ENCODE data around the gene KAT5. TPM values are rescaled to one million over a fixed set of nuclear protein-coding genes. Genes with fewer than 3 reads are reported as not detected.

The KAT5 gene
- 53.3 and 55.1 TPM in 2 replicates for total RNA-seq (2013; cell fraction: nucleolus; rRNA removed)
- 46.5 and 46.6 TPM in 2 replicates for total RNA-seq (2014; rRNA removed)
- 35.0 and 42.2 TPM in 2 replicates for total RNA-seq (2014; rRNA removed; fragmentation: Illumina TruSeq; extraction: Trizol)
- total RNA-seq (2021) = 53.8 and 66.1 TPM in 2 replicates
- 23.5 TPM for polyA plus RNA-seq (2011; ENCODE audit: low read depth)
- polyA plus RNA-seq (2011; rRNA removed) = 25.0 and 48.6 TPM in 2 replicates
- 42.7 and 57.2 TPM in 2 replicates for polyA plus RNA-seq (2011; cell fraction: cytosol; rRNA removed)
- polyA plus RNA-seq (2011; cell fraction: nucleus; rRNA removed) = 71.4 and 94.9 TPM in 2 replicates
- 38.9 and 57.1 TPM in 2 replicates for polyA plus RNA-seq (2012)
- polyA plus RNA-seq (2014; fragmentation: Illumina TruSeq; extraction: Trizol) = 39.5 and 46.5 TPM in 2 replicates
- polyA plus RNA-seq (2014; fragmentation: Nextera tagmentation; extraction: Ambion mirVana) = 10 to 100 TPM in 1 of 2 experiments, 1 to 10 TPM in 1; 3.4 to 10.2 TPM
- 58.6 and 61.5 TPM in 2 replicates for polyA plus RNA-seq (2014; rRNA removed)
- polyA plus RNA-seq (2016; fragmentation: Nextera tagmentation; extraction: Ambion mirVana) = 10 to 100 TPM; 42.8 to 46.1 TPM
- 67.2 and 87.0 TPM in 2 replicates for polyA minus RNA-seq (2011; rRNA and poly(A)+ RNA removed)
- polyA minus RNA-seq (2011; cell fraction: cytosol; rRNA and poly(A)+ RNA removed) = 23.4 and 25.8 TPM in 2 replicates
- 26.6 and 44.2 TPM in 2 replicates for polyA minus RNA-seq (2011; cell fraction: nucleus; rRNA and poly(A)+ RNA removed)
- Bru-seq, nascent RNA = percentile 84 among the genes with signal in this experiment
- percentile 85 among the genes with signal in this experiment for BruChase-seq, experiment 1, labeled RNA remaining after a 6-hour chase
- BruChase-seq, experiment 2, labeled RNA remaining after a 2-hour chase = percentile 87 among the genes with signal in this experiment
- long read RNA-seq, experiment 1, transcript KAT5-202 (13 exons, 2,059 nt) = major isoform, 20 of 38 reads
- long read RNA-seq, experiment 1, transcript KAT5-201 (13 exons, 2,296 nt) = minor isoform, 5 of 38 reads
- long read RNA-seq, experiment 1, transcript KAT5-208 (12 exons, 1,697 nt) = minor isoform, 5 of 38 reads
- long read RNA-seq, experiment 1, partial matches to known transcripts = 1 of 38 reads
- long read RNA-seq, experiment 1, other reads (novel, unspliced or antisense) = 2 of 38 reads
- long read RNA-seq, experiment 2, transcript KAT5-203 (14 exons, 2,237 nt) = minor isoform, 10 of 61 reads
- long read RNA-seq, experiment 2, transcript KAT5-202 (13 exons, 2,059 nt) = major isoform, 26 of 61 reads
- long read RNA-seq, experiment 2, partial matches to known transcripts = 5 of 61 reads
- long read RNA-seq, experiment 2, other reads (novel, unspliced or antisense) = 13 of 61 reads

DNA sequence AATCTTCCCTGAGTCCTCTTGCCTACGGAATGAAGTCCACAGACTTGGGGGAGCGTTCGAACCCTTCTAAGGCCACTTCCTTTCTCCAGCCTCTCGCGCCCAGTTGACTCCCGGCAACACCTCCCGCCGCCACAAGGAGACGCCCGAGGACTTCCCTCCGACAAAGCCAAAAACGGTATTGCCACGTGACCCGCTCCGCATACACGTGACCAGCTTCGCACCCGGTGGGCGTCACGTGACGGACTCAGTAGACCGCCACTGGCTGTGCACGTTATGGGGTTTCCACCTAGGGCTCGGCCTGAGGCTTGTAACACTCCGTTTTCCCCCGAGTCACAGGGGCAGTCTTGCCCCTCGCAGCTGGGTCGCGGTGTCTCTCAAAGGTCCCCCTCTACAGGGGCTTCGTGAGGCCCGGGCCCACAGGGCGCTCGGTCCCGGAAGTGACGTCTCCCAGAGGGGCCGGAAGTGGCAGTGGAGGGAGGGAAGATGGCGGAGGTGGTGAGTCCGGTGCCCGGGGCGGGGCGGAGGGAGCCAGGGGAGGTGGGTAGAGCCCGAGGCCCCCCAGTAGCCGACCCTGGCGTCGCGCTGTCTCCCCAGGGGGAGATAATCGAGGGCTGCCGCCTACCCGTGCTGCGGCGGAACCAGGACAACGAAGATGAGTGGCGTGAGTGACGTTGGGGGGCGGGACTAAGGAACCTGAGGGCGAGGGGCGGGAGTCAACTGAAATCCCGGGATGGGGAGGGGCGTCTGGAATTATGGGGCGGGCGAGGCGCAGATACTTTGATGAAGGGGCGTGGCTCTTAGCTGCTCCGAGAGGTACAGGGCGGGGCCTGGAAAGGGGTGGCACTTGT, at the start of gene KAT5:
KAT5 (plus strand) TSS at position 468 of the 848 bp plus-strand sequence; CDS start at position 484, 16 bp downstream.
- Histone ChIP-seq H3K9ac (ENCODE audit: control insufficient read depth, insufficient read depth, low read length) (peak within 1 kb of the TSS; percentile 91), H3K9me3 (replicated peaks; ENCODE audit: control insufficient read depth, insufficient read depth, low read length) (no peaks in the 10 kb centered on the region), H3K4me3 (peak within 1 kb of the TSS; percentile 85), H3K27me3 (replicated peaks in 1 of 2; ENCODE audit: control insufficient read depth in 2 of 2, insufficient read depth in 2 of 2, low read length in 1 of 2) (no peaks in the 10 kb centered on the region), H3K27ac (ENCODE audit: control insufficient read depth, insufficient read depth) (peak within 1 kb of the TSS; percentile 99), H2AFZ (ENCODE audit: control insufficient read depth, low read depth, low read length) (peak within 1 kb of the TSS; percentile 100), H3K4me2 (ENCODE audit: control insufficient read depth, insufficient read depth) (peak within 1 kb of the TSS; percentile 99), H3K4me1 (ENCODE audit: control insufficient read depth, insufficient read depth, low read length) (peaks cover 8% of the 10 kb centered on the region), H3K79me2 (ENCODE audit: control insufficient read depth, insufficient read depth, low read length) (peaks cover 9% of the 10 kb centered on the region), H3K36me3 (ENCODE audit: control insufficient read depth in 2 of 2, insufficient read depth in 2 of 2, low read length in 1 of 2) (peaks cover 17% of the 10 kb centered on the region in 2 experiments; a peak in 3 of 4 replicates), H4K20me1 (ENCODE audit: control insufficient read depth, insufficient read depth) (no peaks in the 10 kb centered on the region; the same call in 1 of the 2 replicates)
- intact Hi-C loops (cut with micrococcal nuclease; ENCODE audit: unreplicated experiment) (loop anchor here (2.0 to 10.0 kb wide), 3 partner anchors 70 to 837 kb away; partner anchors contain the start of genes AP5B1 and EHD1), in situ Hi-C loops (cut with MboI) (loop anchor here (5.0 kb wide), 3 partner anchors 65 to 275 kb away; no protein-coding TSS in a partner anchor)
- ChIA-PET CTCF (interaction anchor here (0.7 to 3.3 kb wide), 43 partner anchors 8 to 1759 kb away, joined by 3 to 42 read pairs (median 4); partner anchors contain the start of genes AP5B1, FIBP, MUS81 and RELA), SMC1A (ENCODE audit: uncharacterized antibody, unreplicated experiment) (interaction anchor here (0.8 to 2.9 kb wide), 21 partner anchors 9 to 424 kb away, joined by 3 to 32 read pairs (median 4); partner anchors contain the start of genes CCDC85B, FIBP, MUS81 and RNASEH2C), RAD21 (ENCODE audit: unreplicated experiment) (interaction anchor here (0.5 to 3.0 kb wide), 26 partner anchors 9 to 1357 kb away, joined by 3 to 42 read pairs (median 4); partner anchors contain the start of genes CCDC85B, FIBP, MUS81 and RELA), POLR2A (interaction anchor here (0.6 to 2.7 kb wide), 20 partner anchors 9 to 256 kb away, joined by 3 to 13 read pairs (median 5); partner anchors contain the start of genes CCDC85B, FIBP, RELA and RNASEH2C)
- peak; percentile 94 for DNase-seq (ENCODE audit: low read depth, low spot score)
- peak; percentile 92 for FAIRE-seq
- BruUV-seq (replicated peaks) = no TSS peak
- WGBS (ENCODE audit: insufficient coverage, insufficient replicate concordance, low lambda C conversion rate, missing lambda C conversion rate) = 1% methylated on average over 56 of the region's 65 CpGs
- ATAC-seq = peak; percentile 89
- TF ChIP-seq EED (IDR thresholded peaks at IDR 0.05; ENCODE audit: low read depth) (no peak), POU2F2 (IDR thresholded peaks at IDR 0.05; ENCODE audit: borderline replicate concordance, low read depth, low read length) (peak; percentile 52; the same call in 1 of the 3 replicates), SMAD1 (IDR thresholded peaks at IDR 0.05; ENCODE audit: low read depth, partially characterized antibody) (no peak), SREBF2 (IDR thresholded peaks at IDR 0.05; ENCODE audit: low read length) (no peak; the same call in 1 of the 2 replicates), SMARCA5 (IDR thresholded peaks at IDR 0.05) (peak; percentile 86), HCFC1 (IDR thresholded peaks at IDR 0.05; ENCODE audit: low read length) (peak; percentile 75), ZNF24 (IDR thresholded peaks at IDR 0.05) (no peak), ZNF207 (IDR thresholded peaks at IDR 0.05; ENCODE audit: borderline replicate concordance) (peak; percentile 97), ZNF622 (IDR thresholded peaks at IDR 0.05) (no peak), RELA (IDR thresholded peaks at IDR 0.05; ENCODE audit: borderline replicate concordance, partially characterized antibody) (peak; percentile 99), POLR2AphosphoS2 (IDR thresholded peaks at IDR 0.05; ENCODE audit: low read depth, low read length) (peak; percentile 49; the same call in 1 of the 2 replicates), SMAD5 (IDR thresholded peaks at IDR 0.05; ENCODE audit: low read depth) (peak; percentile 61; the same call in 1 of the 2 replicates)
- TF ChIP-seq, protein P1, sequence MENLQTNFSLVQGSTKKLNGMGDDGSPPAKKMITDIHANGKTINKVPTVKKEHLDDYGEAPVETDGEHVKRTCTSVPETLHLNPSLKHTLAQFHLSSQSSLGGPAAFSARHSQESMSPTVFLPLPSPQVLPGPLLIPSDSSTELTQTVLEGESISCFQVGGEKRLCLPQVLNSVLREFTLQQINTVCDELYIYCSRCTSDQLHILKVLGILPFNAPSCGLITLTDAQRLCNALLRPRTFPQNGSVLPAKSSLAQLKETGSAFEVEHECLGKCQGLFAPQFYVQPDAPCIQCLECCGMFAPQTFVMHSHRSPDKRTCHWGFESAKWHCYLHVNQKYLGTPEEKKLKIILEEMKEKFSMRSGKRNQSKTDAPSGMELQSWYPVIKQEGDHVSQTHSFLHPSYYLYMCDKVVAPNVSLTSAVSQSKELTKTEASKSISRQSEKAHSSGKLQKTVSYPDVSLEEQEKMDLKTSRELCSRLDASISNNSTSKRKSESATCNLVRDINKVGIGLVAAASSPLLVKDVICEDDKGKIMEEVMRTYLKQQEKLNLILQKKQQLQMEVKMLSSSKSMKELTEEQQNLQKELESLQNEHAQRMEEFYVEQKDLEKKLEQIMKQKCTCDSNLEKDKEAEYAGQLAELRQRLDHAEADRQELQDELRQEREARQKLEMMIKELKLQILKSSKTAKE (IDR thresholded peaks at IDR 0.05; ENCODE audit: low read depth, poor library complexity, severe bottlenecking) = peak; percentile 78
- TF ChIP-seq, protein P2, sequence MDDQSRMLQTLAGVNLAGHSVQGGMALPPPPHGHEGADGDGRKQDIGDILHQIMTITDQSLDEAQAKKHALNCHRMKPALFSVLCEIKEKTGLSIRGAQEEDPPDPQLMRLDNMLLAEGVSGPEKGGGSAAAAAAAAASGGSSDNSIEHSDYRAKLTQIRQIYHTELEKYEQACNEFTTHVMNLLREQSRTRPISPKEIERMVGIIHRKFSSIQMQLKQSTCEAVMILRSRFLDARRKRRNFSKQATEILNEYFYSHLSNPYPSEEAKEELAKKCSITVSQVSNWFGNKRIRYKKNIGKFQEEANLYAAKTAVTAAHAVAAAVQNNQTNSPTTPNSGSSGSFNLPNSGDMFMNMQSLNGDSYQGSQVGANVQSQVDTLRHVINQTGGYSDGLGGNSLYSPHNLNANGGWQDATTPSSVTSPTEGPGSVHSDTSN (IDR thresholded peaks at IDR 0.05; ENCODE audit: insufficient replicate concordance, low read depth, low read length) = peak; percentile 88

Data from GM12878 (cell line).